ENCODE measurements around the gene ZNF215. TPM values are rescaled to one million over a fixed set of nuclear protein-coding genes. Genes with fewer than 3 reads are reported as not detected.
A peak's percentile ranks its signal among the peaks of the same experiment; 100 is the strongest.

The ZNF215 gene
- total and polyA plus RNA-seq, 2 of the 13 experiments (the other 11 are each of a cell fraction or from before 2014, with no cell fraction given) = not detected

DNA sequence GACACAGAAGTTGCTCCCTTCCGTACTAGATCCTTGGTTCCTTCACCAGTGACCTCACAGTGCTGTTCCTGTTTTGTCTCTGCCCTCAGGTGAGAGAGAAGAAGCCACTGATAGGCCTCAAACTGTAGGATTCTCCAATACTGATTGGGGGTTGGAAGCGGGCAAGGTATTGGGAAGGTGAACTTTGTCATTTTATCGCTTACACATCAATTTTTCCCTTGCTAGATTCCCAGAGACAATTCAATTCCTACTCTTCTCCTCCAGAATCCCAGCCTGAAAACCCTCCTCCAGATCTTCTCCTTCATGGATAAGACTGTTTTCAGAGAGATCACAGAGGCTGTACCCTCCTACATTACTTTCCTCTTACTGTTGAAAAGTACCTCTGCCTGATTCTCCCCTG is 14.8 kb upstream of the ZNF215 start:
- Histone ChIP-seq H3K27me3 (ENCODE audit: control insufficient read depth in 1 of 2, insufficient read depth in 2 of 2, low read length in 2 of 2) (peaks cover 0 to 7% of the 10 kb centered on the region in 2 experiments; a peak in 2 of 5 replicates), H3K4me3 (replicated peaks in 1 of 3; ENCODE audit: insufficient read depth in 1 of 3, low read depth in 2 of 3, low read length in 3 of 3) (no peak overlapping the region), H3K4me2 (ENCODE audit: low read depth, low read length) (no peak overlapping the region), H4K20me1 (ENCODE audit: insufficient read depth, low read length) (no peaks in the 10 kb centered on the region), H2AFZ (ENCODE audit: low read length) (no peak overlapping the region), H3K27ac (ENCODE audit: extremely low read length, insufficient read depth, low read length) (no peak overlapping the region), H3K36me3 (replicated peaks in 1 of 2; ENCODE audit: control insufficient read depth in 1 of 2, insufficient read depth in 2 of 2, low read length in 2 of 2) (no peaks in the 10 kb centered on the region), H3K9me3 (ENCODE audit: low read length) (no peaks in the 10 kb centered on the region), H3K79me2 (ENCODE audit: insufficient read depth, low read length) (no peaks in the 10 kb centered on the region), H3K9ac (ENCODE audit: insufficient read depth, low read depth, low read length) (no peak overlapping the region), H3K4me1 (ENCODE audit: insufficient read depth, low read length) (no peaks in the 10 kb centered on the region)
- ChIA-PET CTCF (ENCODE audit: low intra/inter-chr PET ratio, low total read pairs) (no interaction called here), POLR2A (no interaction called here)
- TF ChIP-seq MAFK (conservative IDR thresholded peaks at IDR 0.05 in 1 of 2, IDR thresholded peaks at IDR 0.05 in 1 of 2; ENCODE audit: low read length in 2 of 2) = peak; percentile 41 to 56; a peak in 3 of 4 replicates
- 0 out of 2 replicates have a peak, but pooled peaks have one; percentile 35 for TF ChIP-seq MAFF (IDR thresholded peaks at IDR 0.05; ENCODE audit: low read depth, low read length)
- TF ChIP-seq, protein P1, sequence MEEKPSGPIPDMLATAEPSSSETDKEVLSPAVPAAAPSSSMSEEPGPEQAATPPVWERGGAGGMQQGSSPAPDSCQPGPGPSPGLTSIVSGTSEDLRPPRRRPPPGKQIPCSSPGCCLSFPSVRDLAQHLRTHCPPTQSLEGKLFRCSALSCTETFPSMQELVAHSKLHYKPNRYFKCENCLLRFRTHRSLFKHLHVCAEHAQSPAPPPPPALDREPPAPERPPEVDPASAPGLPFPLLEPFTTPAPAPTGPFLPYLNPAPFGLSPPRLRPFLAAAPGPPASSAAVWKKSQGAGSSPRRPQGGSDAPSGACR (CRISPR knock-in tag; IDR thresholded peaks at IDR 0.05) = no peak
- in situ Hi-C loops (cut with HindIII; ENCODE audit: extremely low pct_ligation_motif_present, low pct_unique_long_range_greater_than_20kb) = no loop called here
- intact Hi-C loops (cut with micrococcal nuclease; ENCODE audit: unreplicated experiment) = no loop called here
- FAIRE-seq (no peak), DNase-seq (ENCODE audit: low spot score) (no peak), ATAC-seq (no peak)
- BruUV-seq (replicated peaks) = no TSS peak
- 7% methylated on average over 3 of the region's 3 CpGs for WGBS (ENCODE audit: low lambda C conversion rate)

DNA sequence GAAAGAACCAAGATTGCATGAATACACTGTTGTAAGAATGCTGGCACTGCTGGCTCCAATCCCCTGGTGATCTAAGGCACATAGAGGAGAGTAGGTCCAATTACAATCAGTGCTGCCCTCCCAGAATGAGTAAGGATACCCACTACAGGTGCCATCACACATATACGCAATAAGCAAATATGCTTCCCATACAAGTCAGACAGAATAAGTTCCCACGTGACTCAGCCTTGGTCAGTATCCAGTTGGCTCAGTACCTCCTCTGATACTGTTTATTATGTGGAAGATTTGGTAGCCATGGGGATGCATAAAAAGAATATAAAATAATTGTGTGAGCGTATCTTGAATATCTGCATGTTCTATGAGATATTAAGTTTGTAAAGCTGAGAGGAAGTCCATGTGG is 14.3 kb upstream of the ZNF215 start:
- Histone ChIP-seq H2AFZ (ENCODE audit: low read length) (no peak overlapping the region), H3K9ac (ENCODE audit: insufficient read depth, low read depth, low read length) (no peak overlapping the region), H3K79me2 (ENCODE audit: insufficient read depth, low read length) (no peaks in the 10 kb centered on the region), H3K27ac (ENCODE audit: extremely low read length, insufficient read depth, low read length) (no peak overlapping the region), H3K9me3 (ENCODE audit: low read length) (no peaks in the 10 kb centered on the region), H3K4me2 (ENCODE audit: low read depth, low read length) (no peak overlapping the region), H4K20me1 (ENCODE audit: insufficient read depth, low read length) (no peaks in the 10 kb centered on the region), H3K36me3 (replicated peaks in 1 of 2; ENCODE audit: control insufficient read depth in 1 of 2, insufficient read depth in 2 of 2, low read length in 2 of 2) (no peaks in the 10 kb centered on the region), H3K27me3 (ENCODE audit: control insufficient read depth in 1 of 2, insufficient read depth in 2 of 2, low read length in 2 of 2) (peaks cover 0 to 7% of the 10 kb centered on the region in 2 experiments; a peak in 2 of 5 replicates), H3K4me1 (ENCODE audit: insufficient read depth, low read length) (no peaks in the 10 kb centered on the region), H3K4me3 (replicated peaks in 1 of 3; ENCODE audit: insufficient read depth in 1 of 3, low read depth in 2 of 3, low read length in 3 of 3) (no peak overlapping the region)
- no TSS peak for BruUV-seq (replicated peaks)
- FAIRE-seq (no peak), DNase-seq (ENCODE audit: low spot score) (no peak), ATAC-seq (no peak)
- ChIA-PET CTCF (ENCODE audit: low intra/inter-chr PET ratio, low total read pairs) (no interaction called here), POLR2A (no interaction called here)
- in situ Hi-C loops (cut with HindIII; ENCODE audit: extremely low pct_ligation_motif_present, low pct_unique_long_range_greater_than_20kb) = no loop called here
- TF ChIP-seq ZNF143 (CRISPR knock-in tag; IDR thresholded peaks at IDR 0.05) (no peak), ZNF317 (CRISPR knock-in tag; IDR thresholded peaks at IDR 0.05) (no peak), ETV6 (CRISPR knock-in tag; conservative IDR thresholded peaks at IDR 0.05) (no peak)
- TF ChIP-seq, protein P2, sequence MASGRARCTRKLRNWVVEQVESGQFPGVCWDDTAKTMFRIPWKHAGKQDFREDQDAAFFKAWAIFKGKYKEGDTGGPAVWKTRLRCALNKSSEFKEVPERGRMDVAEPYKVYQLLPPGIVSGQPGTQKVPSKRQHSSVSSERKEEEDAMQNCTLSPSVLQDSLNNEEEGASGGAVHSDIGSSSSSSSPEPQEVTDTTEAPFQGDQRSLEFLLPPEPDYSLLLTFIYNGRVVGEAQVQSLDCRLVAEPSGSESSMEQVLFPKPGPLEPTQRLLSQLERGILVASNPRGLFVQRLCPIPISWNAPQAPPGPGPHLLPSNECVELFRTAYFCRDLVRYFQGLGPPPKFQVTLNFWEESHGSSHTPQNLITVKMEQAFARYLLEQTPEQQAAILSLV (CRISPR knock-in tag; IDR thresholded peaks at IDR 0.05; ENCODE audit: borderline replicate concordance) = no peak
- 1% methylated on average over 3 of the region's 3 CpGs for WGBS (ENCODE audit: low lambda C conversion rate)
- intact Hi-C loops (cut with micrococcal nuclease; ENCODE audit: unreplicated experiment) = no loop called here

All from HepG2 (cell line).